SK-MEL-5 (cell line): ENCODE measurements around the gene TENM3. TPM values are rescaled to one million over a fixed set of nuclear protein-coding genes. Genes with fewer than 3 reads are reported as not detected.

Experiments used
- DNase-seq: peaks from one replicate; pipeline ENCODE4 v3.0.0-alpha.2; 2016; ENCODE audit warnings: low read depth, low spot score
- in situ Hi-C: cut with HindIII; loops from 2 replicates; pipeline ENCODE4 v1.10.0; 2016; ENCODE audit warnings: low sequenced_read_pairs, high pct_unique_total_duplicates, low pct_unique_long_range_greater_than_20kb
- total RNA-seq: library from RNA; depleted of rRNA; stranded (reverse); fragments of >200 nt; shearing (Covaris generic); gene quantifications from 2 replicates; pipeline ENCODE4 v1.2.3, GENCODE V29; 2014

TENM3 gene
- total RNA-seq, 1 experiment from 2014 or later = 38.1 TPM

DNA sequence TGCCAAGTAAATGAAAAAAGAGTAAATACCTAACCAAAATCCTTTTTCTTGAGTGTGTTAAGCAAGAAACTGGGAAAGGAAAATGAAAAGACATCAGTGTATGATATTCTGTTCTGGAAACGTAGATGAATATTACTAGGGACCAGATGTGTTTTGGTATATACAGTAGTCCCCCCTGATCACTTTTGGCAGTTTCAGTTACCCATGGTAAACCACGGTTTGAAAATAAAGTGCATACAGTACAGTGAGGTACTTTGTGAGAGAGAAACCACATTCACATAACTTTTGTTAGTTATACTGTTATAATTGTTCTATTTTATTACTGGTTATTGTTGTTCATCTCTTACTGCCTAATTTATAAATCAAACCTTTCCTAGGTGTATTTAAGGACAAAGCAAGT is 250.9 kb downstream of the TENM3 start:
- DNase-seq = peak; percentile 6
- in situ Hi-C loops = no loop called here

DNA sequence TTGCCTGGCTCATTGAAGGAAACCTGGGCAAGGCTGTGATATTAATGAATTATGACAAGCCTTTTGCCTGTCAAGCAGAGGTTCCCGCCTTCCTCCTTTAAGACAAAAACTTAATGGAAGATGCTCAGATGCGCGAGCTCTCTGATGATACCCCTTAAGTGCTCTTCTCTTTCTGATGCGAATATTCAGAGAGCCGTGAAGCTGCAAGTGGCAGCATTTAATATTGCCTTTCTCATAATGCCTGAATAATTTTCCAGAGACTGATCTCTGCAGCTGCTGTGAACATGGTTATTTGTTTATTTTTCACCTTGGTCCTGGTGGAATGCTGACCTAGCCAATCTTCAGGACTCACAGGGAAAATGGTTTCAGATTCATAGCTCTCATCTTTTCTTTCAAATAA is 251.8 kb downstream of the TENM3 start:
- in situ Hi-C loops = no loop called here

DNA sequence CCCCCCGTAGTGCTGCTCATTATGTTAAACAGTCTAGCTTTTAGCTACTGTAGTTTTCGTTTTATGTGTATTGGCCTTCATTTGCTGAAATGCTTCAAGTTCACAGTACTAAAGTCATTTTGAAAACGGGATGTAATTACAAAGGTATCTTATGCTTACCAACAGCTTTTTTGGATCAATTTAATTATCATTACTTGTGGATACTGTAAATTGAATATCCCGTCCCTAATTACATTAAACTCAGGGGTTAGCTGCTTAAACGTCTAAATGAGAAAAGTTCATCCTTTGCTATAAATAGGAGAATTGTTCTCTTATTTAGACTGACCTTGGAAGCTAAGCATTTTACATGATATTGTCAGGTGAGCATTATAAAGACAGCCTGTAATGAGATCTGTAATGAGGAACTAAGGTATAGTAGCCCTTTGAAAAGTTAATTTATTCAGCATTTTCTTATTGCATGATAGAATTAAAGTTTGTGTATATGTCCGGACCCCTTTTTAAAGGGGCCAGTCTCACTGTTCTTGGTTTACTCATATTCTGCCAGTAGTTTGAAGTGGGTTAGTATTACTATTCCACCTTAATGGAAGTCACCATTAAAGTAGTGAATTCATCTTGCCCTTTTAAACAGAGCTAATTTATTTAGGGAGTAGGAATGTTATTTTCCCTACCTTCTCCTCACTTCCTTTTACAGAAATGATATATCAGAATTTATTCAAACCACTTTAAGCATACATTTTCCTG is 252.6 kb downstream of the TENM3 start:
- no peak for DNase-seq
- in situ Hi-C loops = no loop called here

More for the DNA sequence above, 251.8 kb downstream of the TENM3 start:
- DNase-seq = no peak

DNA sequence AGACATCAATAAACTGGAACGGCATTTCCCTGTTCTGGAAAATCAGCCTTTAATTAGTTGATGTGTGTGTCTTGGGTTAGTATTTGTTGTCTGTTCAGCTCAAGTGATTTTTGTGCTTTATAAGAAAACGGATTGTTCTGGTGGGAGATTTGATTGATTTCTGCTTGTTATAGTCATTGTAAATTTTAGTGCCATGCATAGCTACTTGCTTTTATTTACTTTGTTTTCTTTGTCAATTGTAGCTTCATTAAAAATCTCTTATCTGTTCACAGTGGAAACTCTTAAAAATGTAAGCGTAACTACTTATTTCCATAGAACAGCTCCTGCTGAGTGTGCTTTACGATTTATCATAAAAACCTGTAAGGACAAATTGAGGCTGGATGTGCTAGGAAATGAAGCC is 253.2 kb downstream of the TENM3 start:
- DNase-seq = no peak
- in situ Hi-C loops = no loop called here

DNA sequence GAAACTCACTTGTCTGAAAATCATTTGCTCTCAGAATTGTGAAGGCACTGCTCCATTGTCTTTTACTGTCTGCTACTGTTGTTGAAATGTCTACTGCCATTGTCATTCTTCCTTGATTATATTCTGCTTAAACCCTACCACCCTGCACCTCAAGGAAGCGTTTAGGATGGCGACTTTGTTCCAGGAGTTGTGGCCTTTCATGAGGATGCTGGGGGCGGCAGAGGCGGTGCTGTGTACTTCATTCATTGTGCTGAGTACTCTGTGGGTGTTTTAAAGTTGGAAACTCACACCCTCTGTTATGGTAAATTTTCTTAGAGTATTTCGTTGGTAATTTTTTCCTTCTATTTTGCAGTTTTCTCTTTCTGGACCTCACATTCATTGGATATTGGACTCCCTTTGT is 258.9 kb downstream of the TENM3 start:
- in situ Hi-C loops = loop anchor here (10.0 kb wide), 1 partner anchor 53 kb away; no protein-coding TSS in a partner anchor
- no peak for DNase-seq

DNA sequence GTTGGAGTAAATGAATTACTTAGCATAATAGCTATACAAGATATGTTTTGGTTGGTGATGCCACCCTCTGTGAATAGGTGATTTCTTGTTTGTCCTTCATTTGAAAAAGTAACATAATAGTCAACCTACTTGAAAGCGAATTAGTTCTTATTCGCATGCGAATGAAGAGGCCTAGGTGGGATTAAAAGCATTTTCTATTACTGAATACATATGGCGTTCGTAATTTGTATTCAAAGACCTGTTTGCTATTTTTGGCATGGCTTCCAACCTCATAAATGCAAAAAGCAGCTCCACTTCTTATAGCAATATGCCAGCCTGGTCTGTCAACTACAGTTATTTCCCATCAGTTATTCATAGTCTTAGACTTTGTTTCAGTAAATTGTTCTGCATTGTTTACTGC is 261.3 kb downstream of the TENM3 start:
- in situ Hi-C loops = loop anchor here (10.0 kb wide), 1 partner anchor 50 kb away; no protein-coding TSS in a partner anchor
- DNase-seq = no peak

DNA sequence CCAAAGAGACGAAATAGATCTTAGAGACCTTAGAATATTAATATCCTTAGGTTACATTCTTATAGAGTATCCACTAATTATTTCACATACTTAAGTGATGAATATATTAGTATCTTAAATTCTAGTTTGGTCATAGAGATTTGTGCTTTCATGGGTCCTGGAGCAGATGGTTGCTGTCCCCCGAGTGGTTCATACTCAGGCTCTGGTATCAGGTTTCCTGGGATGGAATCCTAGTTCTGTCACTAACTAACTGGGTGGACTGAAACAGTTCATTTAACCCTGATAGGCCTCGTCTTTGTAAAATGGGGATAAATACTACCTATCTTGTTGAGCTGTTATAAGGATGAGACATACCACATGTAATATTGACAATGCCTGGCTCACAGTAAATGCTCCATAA is 264.6 kb downstream of the TENM3 start:
- DNase-seq = no peak
- in situ Hi-C loops = loop anchor here (10.0 kb wide), 1 partner anchor 47 kb away; no protein-coding TSS in a partner anchor

DNA sequence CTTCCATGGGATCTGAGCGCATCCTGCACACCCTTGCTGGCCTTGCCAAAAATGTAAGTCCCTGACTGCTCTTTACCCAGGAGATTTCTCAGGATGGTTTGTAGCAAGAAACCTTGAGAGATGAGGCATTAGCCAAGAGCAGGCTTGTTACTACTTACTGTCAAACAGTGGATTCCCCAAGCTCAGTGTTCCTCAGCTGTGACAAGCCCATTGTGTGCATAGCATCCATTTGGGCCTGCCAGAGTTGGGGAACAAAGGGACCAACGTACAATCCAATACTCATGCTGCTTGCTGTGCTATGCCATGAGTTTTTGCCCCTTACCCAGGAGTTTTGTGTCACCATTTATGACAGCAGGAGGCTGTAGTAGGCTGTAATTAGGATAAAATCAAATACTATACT is 267.6 kb downstream of the TENM3 start:
- in situ Hi-C loops = no loop called here
- DNase-seq = no peak

DNA sequence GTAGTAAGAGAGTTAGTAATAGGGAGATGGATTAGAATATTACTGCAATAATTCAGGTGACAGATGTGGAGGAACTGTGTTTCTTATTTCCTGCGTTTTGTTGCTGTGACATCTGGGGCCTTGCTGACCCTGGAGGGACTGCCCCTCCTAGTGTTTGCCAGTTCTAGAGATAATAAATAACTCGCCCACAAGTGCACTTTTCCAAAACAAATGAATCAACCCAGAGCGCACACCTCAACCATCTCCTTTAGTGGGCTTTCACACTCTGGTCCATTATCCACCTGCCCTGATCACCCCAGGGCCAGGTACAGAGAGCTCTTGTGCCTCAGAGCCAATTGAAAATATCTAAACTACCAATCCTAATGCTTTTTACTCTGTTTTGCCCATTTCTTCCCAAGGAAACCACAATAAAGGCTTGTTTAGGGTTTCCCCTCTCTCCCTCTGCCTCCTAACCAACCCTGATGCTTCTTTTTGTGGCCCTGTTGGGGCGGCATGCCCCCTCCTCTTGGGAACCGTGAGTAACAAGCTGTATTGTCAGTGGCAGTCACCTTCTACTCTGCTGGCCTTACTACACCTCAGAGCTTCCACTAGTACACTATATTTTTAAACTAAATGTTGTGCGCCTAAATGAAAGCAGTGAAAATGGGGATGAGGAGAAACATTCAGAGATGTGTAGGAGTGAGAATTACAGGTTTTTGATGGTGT is 270.5 kb downstream of the TENM3 start:
- in situ Hi-C loops = no loop called here
- DNase-seq = no peak

DNA sequence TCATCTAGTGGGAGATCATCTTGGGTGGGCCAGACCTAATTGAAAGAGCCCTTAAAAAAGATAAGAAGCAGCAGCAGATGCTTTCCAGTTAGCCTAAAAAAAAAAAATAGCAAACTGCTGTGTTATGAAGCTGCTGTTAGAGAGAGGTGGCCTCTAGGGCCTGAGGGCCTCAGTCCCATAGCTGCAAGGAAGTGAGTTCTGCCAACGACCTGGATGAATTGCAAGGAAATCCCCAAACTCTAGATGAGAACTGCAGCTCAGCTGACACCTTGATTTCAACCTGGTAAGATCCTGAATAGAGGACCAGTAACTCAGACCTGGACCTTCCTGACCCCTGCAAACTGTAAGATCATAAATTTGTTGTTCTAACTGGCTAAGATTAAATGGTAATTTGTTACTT is 275.2 kb downstream of the TENM3 start:
- DNase-seq = no peak
- in situ Hi-C loops = no loop called here

DNA sequence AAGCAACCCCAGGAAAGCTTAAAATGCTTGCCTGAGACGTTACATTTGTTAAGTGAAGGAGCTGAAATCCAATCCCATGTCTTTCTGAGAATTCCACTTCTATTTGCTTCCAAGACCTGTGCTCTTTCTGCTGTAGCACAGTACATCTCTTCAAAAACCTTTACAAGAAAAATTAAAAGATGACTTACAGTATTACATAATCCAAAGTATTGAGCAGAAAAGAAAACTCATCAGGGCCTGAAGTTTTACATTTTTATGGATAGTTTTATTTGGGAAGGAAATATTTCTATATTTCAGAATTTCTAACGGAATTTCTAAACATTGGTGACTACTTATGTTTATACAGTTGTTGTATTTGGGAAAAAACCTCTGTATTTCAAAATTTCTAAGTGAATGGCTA is 276.3 kb downstream of the TENM3 start:
- no peak for DNase-seq
- in situ Hi-C loops = no loop called here

DNA sequence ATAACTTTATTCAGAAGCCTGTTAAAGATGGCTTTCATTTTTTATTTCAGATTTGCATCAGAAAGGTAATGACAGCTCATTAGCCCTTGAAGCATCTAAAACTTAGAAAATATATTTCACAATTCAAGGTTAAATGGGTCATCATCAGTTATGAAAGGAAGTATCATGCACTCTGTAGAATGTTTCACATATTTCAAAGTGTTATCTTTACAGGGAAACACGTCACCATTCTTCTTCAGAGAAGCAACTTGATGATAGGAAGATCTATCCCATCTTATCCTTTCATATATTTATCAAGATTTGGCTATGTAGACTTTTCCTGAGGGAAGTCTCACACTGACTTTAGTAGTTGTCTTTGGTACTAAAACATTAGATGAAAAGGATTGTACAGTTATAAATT is 277.8 kb downstream of the TENM3 start:
- DNase-seq = no peak
- in situ Hi-C loops = no loop called here

DNA sequence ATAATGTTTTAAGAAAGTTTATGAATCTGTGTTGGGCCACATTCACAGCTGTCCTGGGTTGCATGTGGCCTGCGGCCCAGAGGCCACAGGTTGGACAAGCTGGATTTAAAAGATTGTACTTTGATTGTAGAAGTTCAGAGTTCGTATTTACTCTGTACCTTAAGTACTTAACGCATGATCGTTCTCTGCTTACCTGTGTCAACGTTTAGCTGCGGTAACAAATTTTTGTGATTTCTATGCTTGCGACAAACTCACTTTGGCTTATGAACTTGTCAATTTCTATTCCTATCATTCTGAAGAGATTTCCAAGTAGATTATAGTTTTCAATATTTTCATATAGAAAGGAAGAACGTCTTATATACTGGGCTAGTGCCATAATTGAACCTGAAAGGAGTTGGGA is 285.6 kb downstream of the TENM3 start:
- DNase-seq = no peak
- in situ Hi-C loops = no loop called here

DNA sequence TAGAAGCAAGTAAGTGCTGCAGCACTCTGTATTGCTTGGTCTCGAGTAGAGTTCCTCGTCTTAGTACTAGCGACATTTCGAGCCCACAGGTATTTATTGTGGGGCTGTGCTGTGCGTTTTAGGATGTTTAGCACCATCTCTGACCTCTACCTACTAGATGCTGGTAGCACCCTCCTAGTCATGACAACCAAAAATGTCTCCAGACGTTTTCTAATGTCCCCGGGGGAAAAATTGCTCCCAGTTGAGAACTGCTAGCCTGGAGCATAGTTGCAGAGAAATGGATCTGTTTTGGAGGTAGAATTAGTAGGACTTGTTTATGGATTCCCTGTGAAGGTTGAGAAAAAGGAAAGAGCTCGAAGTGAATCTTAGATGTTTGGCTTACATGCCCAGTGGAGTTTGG is 287.2 kb downstream of the TENM3 start:
- in situ Hi-C loops = no loop called here

DNA sequence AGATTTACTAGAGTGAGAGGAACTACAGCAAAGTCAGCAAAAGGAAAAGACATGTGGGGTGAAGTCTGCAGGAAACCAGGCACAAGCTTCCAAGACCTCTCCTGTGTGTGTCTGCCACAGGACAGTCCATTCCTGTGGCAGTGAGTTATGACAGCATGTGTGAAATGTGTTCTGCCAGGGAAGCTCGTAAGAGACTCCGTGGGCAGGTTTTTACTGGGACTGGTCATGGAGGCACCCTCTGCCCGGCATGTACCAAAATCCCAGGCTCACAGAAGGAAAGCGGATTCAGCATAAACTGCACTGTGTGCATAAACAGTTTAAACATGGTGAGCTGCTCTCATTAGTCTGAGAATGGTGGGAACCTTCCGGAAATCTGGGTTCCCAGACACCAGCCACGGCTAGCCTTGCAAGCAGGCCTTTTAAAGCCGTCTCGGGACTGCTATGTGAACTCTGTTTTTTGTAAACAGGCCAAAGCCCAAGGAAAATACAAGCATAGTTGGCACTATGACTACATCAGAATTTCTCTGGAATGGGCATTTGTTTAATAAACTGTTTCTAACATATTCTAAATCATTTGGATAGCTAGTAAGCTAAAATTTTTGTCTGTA is 288.5 kb downstream of the TENM3 start:
- no peak for DNase-seq
- in situ Hi-C loops = no loop called here

More for the DNA sequence above, 287.2 kb downstream of the TENM3 start:
- no peak for DNase-seq

DNA sequence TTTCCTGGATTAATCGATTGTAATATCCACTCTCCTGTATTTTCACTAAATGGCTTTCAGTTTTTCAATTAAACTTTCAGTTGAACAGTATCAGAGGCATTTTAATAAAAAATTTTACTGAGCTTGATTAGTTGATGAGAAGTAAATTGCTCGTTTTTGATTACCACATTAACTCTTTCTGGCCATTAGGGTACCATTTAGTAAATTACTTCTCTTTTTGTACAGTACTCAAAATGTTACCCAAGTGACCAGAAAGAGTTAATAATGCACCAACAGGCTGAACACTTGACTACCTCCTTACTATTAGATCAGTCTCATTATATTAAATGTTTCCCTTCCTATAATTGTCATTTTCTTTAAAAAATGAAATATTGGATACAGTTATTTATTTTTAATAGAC is 289.2 kb downstream of the TENM3 start:
- in situ Hi-C loops = no loop called here
- DNase-seq = no peak

DNA sequence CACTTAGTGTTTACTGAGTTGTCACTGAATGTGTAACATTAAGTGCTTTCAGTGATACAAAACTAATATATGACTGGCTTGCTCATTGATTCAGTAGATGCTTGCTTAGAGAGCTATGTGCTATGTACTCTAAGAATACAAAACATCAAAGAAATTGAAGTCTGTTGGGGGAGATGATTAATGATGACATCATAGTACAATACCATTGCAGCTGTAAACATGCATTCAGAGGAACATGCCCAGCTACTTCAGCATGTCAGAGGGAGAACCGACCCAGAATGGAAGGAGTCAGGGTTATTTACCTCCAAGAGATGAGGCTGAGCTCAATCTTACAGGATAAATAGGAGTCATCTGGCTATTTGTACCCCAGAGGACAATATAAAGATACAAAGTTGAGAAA is 290.8 kb downstream of the TENM3 start:
- no peak for DNase-seq
- in situ Hi-C loops = no loop called here

DNA sequence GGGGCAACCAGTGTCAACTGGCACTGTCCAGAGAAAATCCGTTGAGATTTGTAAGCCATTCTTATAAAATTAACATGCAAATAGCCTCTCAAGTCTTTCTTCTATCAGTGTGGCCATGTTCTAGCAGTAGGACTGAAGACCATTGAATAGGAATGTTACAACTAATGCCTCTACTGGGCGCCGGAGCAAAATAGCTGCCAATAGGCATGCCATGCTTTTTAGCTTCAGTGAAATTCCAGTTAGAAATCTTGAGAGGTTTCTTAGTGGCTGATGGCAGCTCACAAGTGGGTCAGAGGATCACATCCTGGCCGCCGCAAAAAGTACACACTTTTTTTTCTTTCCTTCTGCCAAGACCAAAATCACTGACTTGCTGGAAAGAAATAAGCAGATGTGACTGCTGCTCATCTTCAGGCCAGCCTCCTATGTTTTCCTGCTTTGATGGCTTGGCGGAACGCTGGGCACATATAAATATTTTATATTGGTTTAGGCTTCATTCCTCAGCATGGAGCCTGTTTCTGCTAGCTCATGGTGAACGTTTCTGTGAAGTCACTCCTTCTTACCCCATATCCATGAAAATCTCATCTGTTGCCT is 293.1 kb downstream of the TENM3 start:
- no peak for DNase-seq
- in situ Hi-C loops = no loop called here
